NOMO-1 (cell line): ENCODE measurements around the gene TMEM190.
A peak's percentile ranks its signal among the peaks of the same experiment; 100 is the strongest.

ENCODE experiments used
- DNase-seq, 2 experiments: peaks; one replicate each; lab custom pipeline; 2025; ENCODE audit not compliant: unreplicated experiment in 2 of 2; lab: John Stamatoyannopoulos, UW

TMEM190 gene

DNA sequence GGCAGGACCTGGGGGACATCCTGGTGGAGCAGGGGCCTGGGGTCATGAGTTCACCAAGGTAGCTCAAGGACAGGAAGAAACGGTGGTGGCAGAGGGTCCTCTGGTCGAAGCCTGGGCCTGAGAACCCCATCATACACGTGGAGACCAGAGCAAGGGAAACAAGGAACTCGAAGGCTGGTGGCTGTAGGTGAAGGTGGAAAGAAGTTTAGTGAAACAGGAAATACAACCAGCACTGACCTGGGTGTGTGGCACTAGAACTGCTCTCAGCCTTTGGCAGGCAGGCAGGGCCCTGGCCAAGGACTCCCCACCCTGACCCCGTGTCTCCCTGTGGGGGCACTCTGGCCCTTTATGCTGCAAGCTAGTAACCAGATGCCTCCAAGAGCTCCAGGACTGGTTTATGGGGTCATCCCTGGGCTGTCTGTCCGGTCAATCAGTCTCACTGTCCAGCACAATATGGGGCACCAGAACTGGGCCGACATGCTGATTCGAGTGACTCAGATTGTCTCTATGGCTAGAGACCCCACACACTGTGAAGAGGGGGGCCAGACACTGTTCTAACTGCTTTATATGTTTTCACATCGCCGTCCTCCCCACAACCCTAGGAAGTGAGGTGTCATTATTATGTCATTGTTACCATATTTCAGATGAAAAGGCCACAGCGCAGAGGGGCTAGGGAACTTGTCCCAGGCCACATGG is 25.9 kb upstream of the TMEM190 start:
- DNase-seq, result no peak

DNA sequence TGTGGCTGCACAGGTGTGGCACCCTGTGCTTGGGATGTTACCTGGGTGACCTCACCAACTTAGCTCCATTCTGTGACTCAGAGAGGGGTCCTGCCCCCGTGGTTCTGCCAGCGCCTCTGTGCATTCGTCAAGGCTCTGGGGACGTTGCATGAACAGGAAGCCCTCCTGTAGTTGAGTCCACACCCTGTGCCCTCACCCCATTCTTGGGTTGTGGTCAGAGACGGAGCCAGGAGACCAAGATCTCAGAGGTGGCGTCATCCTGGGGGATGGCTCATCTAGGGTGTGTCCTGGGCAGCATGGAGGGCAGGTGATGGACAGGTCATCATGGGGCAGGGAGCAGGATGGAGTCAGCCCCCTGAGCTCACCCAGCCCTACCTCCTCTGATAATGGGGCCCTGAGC is 24.6 kb upstream of the TMEM190 start:
- no peak for DNase-seq

DNA sequence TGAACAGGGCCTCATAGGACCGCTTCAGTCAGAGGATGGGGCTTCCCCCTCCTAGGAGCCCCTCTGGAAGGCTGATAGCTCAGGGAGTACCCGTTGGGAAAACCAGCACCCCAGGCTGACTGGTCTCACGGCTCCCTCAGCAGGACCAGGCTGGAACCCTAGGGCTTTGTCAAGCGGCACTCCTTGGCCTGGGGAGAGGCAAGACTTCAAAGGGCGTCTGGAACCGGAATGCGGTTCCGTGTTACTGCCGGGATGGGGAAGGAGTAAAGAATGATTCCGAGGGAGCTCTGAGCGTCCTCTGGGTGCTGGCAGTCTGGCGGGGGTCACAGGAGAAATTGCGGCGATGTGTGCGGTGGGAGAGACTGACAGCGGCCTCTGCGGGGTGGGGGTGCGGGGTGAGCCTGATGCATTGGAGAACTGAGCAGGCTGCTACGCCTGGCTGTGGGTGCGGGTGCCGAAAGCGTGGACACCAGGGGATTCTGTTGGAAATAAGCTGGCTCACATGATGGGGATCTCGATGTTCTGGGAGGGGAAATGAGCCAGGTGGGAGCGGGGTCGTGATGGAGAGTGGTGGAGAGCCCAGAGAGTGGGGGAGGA is 24.0 kb upstream of the TMEM190 start:
- DNase-seq, result no peak

DNA sequence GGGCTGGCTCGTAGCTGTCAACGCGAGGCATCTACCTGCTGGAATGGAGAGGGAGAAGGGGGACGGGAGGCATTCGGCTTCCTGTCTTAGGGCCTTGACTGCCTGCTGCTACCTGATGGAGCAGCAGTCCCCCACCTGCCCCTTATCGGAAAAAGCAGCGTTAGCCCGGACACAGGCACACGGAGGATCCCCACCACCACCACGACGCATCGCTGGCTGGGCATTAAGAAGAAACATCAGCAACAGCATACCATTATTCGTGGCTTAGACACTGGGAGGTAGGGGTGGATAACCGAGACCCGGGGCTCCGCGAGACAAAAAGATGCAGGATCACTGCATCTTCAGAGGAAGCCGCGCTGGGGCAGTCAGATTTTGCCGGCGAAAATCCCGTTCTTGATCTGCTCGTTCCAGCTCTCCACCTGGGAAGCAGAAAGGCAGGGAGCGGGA is 23.2 kb upstream of the TMEM190 start:
- no peak for DNase-seq

DNA sequence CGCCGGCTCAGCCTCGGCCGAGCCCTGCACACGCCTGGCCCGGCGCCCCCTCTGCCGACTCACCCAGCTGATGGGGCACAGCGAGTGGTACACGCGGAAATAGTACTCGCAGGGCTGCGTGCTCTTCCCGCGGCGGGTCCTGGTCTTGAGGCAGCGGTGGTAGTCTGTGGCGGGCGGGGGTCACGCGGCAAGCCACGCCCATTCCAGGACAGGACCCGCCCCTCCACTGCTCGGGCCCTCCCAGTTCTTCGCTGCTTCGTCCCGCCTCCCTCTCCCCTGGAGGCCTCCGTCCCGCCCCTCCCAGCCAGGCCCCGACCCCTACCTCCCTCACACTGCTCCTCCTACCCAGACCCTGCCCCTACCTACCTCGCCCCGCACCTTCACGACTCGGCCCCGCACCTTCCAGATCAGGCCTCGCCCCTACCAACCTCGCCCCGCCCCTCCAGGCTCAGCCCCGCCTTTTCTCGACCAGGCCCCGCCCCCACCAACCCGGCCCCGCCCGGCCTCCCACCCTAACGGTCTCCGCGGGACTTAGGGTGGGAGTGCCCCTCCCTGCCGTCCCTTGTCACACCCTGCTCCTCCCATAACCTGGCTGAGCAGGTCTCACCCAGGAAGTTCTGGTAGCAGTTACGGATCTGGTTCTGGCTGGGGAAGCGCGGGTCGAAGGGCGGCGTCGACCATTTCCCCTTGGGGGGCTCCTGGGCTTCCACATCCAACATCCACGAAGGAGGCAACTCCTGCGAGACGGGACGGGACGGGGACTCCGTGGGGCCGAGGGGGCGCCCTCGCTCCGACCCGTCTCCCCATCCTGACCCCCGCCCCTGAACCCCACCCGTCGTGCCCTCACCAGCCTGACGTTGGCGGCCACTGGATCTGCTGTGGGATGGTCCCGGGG is 22.6 kb upstream of the TMEM190 start:
- DNase-seq, result peak; percentile 22 to 25

DNA sequence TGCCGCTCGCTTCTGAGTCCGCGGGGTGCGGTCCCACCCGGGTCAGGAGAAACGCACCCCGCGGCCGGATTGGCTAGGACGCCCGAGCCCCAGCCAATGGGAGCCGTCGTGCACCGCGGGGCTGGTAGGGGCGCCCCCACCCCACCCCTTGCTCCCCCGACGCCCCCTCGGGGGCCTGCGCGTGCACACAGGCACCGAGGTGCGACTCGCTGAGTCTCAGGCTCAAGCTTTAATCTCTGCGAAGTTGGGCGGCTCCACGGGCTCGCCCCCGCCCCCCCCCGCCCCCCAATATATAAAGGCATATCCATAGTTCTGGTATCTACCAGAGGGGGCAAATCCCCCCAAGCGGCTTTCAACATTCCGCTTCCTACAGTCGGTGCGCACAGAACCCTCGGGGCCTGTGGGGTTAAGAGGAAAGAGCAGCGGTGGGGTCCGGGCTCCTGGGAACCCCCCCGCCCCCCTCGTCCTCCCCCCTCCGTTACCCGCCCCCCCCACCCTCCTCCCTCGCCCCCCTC is 21.9 kb upstream of the TMEM190 start, which contains the start of gene COX6B2:
COX6B2 (minus strand) TSS at position 22 of the 515 bp plus-strand sequence. CDS start 198 bp downstream, outside the sequence.
- DNase-seq, result no peak

DNA sequence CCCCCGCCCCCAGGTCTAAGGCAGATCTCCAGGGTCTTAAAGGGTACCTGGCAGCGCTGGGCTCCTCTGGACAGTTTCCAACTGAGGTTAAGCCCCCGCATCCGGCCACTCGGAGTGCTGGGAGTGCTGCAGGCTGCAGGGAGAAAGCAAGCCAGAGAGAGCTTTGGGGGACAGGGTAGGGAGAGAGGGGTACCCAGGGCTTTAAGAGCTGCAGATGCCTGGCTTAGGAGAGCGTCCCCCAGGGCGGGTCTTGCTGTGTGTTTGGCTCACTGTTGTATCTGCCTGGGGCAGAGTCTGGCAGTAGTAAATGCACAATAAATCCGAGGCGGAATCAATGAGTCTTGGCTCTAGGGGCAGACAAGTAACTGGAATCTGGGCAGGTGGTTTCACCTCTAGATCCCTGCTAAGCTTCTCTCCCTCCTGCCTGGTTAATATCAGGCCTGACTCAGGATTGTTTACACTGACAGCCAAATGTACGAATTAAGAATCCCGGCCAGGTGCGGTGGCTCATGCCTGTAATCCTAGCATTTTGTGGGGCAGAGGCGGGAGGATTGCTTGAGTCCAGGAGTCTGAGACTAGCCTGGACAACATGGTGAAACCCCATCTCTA is 21.3 kb upstream of the TMEM190 start:
- DNase-seq, result no peak

DNA sequence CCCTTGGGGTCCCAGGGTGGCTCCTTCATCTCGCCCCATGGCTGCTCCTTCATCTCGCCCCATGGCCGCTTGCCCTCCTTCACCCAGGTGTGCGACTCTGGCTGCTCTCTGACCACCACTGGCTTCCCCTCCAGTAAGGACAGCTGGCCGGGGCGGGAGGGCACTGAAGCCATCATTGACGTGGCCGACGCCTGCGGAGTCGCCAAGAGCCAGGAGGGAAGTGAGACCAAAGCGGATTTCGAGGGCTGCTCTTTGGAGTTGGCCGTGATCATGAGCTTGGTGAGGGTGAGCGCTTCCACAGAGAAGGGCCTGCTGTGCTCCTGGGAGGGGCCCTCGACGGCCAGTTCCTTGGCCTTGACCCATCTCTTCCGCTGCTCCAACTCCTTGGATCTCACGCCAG is 18.1 kb upstream of the TMEM190 start:
- no peak for DNase-seq

DNA sequence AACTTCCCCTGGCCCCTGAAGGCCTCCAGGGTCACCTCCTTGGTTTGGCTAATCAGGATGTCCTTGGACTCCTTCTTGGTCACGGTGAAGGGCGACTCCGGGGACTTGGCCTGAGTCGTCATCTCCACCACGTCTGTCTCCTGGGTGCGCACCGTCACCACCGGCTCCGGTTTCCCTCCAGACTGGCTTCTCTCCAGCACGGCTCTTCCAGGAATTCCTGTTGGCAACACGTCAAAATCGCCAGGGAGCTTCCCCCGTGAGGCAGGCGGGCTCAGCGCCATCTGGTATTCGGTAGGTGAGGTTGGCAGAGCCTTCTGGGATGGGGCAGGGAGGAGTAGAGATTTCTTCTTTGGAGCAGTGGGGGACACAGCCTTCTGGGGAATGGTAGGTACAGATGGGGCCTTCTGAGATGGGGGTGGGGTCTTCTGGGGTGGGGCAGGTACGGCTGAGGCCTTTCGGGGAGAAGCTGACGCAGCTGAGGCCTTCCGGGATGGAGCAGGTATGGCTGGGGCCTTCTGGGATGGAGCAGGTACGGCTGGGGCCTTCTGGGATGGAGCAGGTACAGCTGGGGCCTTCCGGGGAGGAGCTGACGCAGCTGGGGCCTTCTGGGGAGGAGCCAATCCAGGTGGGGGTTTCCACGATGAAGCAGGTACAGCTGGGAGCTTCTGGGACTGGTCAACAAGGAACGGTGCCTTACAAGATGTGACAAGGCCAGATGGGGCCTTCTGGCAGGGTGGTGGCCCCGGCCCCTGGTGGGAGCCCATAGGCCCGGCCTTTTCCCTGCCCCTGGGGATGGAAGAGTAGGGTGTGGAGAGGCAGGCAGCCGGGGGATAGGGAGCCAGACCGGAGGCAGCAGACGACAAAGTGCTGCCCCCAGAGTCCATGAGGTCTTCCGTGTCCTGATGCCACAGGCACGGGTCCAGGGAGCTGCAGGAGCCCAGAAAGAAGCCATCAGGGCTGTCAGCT is 17.4 kb upstream of the TMEM190 start:
- no peak for DNase-seq

DNA sequence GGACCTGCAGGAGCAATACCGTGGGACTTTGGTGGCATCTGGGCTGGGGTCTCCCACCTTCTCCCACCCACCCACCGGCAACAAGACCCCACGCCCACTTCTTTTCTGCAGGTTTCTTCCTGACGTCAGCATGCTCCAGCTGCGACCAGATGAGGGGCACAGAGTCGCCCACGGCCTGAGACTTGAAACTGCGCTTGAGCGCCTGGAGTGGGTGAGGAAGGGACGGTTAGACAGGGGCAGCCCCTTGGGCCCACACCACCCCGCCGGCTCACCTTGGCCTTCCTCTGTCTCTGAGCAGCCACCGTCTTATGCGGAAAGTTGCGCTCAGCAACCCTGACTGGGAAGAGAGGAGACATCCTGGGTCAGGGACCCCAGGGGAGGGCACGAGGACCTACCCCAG is 15.7 kb upstream of the TMEM190 start:
- DNase-seq, result no peak

DNA sequence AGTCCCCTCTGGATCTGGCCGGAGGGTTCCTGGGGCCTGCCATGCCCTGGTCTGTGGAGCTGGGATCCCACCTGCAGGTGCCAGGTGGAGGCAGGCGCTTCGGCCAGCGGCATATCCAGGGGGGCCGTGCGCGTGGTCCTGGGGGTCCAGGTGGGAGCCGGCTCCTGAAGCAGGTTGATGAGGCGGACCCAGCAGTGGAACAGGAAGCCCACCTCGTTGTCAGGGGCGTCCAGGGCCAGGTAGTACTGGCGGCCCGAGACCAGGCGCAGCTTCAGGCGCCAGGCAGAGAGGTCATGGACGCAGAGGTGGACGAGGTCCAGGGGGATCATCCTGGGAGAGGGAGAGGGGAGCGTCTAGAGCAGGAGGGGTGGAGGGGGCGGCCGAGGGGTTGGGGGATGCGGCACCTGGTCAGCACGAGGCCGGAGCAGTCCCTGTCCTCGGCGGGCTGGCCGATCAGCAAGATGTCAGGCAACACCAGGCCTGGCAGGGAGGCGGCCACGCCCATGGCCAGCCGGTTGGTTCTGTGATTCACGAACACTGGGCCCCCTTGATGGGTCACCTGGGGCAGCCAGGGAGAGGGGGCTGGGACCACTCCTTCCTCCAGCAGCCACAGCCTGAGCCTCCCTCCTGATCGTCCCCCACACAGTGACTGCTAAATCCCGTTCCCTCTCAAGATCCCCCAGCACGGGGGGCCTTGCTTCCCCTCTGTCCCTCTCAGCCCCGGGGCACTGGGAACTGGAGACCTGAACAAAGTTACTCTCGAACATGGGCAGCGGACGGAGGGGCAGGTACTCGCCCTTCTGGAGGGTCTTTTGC is 14.2 kb upstream of the TMEM190 start:
- DNase-seq, result no peak

DNA sequence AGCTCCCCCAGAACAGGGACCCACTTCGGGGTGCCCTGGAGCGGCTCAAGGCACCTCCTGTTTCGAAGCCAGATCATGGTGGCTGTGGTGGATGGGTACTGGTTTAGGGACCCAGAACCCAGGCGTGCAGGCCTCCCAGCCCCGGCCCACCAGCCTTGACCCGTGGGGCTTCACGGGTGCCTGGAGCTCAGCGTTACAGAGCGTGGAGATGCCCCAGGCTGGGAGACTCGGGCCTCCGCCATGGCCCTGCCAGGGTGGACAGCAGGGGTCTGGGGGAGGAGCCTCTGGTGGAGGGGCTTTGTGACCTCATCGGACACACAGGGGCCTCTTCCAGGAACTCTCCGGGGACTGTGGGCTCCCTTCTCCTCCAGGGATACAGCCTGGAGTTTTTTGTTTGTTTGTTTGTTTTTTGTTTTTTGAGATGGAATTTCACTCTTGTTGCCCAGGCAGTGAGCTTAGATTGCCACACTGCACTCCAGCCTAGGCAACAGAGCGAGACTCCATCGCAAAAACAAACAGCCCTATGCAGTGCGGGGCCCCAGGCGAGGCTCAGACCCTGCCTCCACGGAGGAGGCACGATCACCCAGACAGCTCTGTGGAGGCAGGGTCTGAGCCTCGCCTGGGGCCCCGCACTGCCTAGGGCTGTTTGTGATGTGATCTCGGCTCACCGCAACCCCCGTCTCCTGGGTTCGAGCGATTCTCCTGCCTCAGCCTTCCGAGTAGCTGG is 13.5 kb upstream of the TMEM190 start, which contains the start of gene GARIN5B:
GARIN5B (minus strand) TSS at position 271 of the 727 bp plus-strand sequence; CDS start at position 77, 194 bp downstream.
- no peak for DNase-seq

DNA sequence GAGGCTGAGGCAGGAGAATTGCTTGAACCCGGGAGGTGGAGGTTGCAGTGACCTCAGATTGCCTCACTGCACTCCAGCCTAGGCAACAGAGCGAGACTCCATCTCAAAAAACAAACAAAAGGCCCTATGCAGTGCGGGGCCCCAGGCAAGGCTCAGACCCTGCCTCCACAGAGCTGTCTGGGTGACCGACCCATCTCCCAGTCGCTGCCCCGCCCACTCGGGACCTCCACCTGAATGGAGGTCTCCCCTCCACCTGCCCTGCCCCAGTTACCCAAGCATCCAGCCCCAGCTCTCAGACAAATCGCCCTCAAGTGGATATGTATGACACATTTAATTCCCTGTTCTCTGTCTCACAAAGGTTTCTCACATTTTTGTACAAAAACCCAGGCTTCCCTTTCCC is 11.4 kb upstream of the TMEM190 start:
- no peak for DNase-seq

DNA sequence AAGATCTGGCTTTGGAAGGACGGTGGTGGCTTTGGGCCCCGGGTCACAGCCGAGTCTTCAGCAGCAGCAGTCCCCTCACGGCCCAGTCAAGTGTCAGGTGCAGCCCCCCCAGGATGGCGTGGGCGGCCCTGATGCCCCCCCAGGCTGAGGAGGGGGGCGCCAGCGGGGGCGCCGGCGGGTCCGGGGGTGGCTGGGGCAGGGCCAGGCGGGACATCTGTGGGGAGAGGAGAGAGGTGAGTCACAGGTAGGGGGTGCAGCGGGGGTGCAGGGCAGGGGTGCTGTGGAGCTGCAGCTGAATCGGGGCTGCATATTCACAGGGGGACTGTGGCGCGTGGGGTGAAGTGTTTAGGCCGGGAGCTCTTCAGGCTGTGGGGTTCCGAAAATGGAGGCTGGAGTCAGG is 10.7 kb upstream of the TMEM190 start:
- no peak for DNase-seq

DNA sequence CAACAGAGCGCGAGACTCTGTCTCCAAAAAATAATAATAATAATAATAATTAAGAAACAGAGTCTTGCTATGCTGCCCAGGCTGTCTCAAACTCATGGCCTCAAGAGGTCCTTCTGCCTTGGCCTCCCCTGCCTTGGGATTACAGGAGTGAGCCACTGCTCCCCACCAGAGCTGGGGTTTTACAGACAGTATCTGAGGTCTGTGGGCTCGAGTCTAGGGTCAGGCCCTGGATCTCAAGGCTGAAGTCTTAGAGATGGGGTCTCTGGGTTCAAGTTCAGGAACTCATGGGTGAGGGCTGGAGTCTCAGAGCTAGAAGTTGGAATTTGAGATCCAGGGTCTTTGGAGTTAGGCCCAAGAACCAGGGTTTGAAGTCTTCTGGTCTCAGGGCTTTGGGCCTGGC is 9.8 kb upstream of the TMEM190 start:
- DNase-seq, result no peak

DNA sequence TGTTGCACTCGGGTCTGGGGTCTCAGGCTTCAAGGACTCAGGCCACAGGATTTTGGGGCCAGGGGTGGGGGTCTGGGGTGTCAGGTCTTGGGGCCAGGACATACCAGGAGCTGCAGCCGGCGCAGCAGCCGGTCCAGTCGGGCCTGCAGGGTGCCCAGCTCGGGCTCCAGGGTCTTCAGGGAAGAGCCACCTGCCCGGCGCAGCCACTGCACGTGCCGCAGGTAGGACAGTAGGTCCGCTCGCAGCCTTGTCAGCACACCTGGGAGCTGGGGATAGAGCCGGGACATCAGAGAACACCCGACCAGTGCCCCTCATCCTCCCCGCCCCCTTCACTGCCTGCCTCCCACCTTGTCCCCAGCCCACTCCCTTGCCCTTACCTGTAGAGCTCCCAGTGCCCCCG is 8.5 kb upstream of the TMEM190 start:
- no peak for DNase-seq

DNA sequence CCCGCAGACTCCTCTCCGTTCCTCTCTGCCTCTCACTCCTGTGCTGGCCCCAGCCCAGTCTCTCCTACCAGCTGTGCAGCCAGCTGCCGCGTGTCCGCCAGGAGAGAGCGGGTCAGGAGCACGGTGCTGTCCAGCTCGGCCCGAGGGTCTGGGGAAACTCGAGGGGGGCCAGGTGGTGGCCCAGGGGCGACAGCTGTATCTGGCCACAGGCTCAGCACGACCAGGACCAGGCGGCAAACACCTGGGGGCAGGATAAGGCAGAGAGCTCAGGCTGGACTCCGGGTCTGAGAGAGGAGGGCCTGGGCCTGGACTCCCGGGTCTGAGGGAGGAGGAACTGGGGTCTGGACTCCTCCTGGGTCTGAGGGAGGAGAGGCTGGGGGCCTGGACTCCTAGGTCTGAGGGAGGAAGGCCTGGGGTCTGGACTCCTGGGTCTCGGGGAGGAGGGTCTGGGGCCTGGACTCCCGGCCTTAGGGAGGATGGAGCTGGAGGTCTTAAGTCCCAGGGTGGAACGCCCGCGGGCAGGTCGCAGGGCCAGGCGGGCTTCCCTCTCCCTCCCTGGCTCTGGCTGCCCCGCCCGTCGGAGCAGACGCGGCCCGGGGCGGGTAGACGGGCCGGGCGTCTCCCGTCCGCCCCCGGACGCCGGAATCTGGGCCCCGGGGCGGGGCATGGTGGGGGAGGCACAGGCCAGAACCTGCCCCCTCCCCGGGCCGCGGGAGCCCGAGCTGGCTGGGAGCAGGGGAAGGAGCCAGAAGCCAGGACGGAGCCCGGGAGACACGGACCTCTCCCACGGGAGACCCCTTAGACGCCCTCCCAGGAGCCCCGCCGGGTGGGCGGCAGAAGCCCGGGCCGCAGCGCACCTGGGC is 7.7 kb upstream of the TMEM190 start:
- DNase-seq, result no peak
